ENCODE results near the gene TRIM60.

- TF ChIP-seq ZNF335 (tag by site-specific recombination; conservative IDR thresholded peaks at IDR 0.05) (no peak), ZBTB20 (tag by site-specific recombination; IDR thresholded peaks at IDR 0.05) (no peak), PRDM1 (tag by site-specific recombination; IDR thresholded peaks at IDR 0.05) (no peak), CTCF (tag by site-specific recombination; IDR thresholded peaks at IDR 0.05) (no peak), KLF10 (tag by site-specific recombination; IDR thresholded peaks at IDR 0.05) (no peak)
Observed at GRCh38 chr4:165006456-165006855, 25.3 kb upstream of the TRIM60 start.
